NB4 (cell line): ENCODE results near the gene PRAMEF17.
"Not testable (repeated sequence)": the region's sequence is repeated elsewhere in the genome, so short reads cannot be mapped to it uniquely, and the experiment has no call there.

Source experiments
- POLR2A ChIP-seq: IDR thresholded peaks from 2 replicates; pipeline ENCODE4 v1.6.1; 2011; ENCODE audit warnings: mild to moderate bottlenecking; ENCODE audit not compliant: insufficient read length; ENCODE audit errors: extremely low read depth
- TF ChIP-seq, protein P1 (sequence below): IDR thresholded peaks from one replicate; pipeline ENCODE4 v1.5.1; 2012; ENCODE audit warnings: low read depth, low read length
- TF ChIP-seq, protein P2 (sequence below): IDR thresholded peaks from 2 replicates; pipeline ENCODE4 v1.6.1; 2011; ENCODE audit warnings: low read depth, low read length

DNA sequence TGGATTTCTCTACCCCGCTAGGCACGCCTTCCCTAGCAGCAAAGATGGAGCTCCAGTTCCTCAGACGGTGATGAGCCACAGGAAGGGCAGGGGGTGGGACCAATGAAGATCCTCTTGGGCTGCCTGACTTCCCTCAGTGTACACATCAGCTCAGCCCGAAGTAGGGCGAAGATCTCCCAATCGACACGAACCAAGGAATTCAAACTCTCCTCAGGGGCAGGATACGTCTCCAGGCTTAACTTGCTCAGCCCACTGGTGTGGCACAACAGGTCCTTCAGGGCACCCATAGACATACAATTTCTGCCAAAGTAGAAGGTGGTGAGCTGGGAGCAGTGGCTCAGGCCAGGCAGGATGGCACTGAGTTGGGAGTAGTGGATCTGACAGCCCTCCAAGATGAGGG is 46.9 kb upstream of the PRAMEF17 start:
- TF ChIP-seq, protein P1, sequence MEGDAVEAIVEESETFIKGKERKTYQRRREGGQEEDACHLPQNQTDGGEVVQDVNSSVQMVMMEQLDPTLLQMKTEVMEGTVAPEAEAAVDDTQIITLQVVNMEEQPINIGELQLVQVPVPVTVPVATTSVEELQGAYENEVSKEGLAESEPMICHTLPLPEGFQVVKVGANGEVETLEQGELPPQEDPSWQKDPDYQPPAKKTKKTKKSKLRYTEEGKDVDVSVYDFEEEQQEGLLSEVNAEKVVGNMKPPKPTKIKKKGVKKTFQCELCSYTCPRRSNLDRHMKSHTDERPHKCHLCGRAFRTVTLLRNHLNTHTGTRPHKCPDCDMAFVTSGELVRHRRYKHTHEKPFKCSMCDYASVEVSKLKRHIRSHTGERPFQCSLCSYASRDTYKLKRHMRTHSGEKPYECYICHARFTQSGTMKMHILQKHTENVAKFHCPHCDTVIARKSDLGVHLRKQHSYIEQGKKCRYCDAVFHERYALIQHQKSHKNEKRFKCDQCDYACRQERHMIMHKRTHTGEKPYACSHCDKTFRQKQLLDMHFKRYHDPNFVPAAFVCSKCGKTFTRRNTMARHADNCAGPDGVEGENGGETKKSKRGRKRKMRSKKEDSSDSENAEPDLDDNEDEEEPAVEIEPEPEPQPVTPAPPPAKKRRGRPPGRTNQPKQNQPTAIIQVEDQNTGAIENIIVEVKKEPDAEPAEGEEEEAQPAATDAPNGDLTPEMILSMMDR, result not testable (repeated sequence)
- TF ChIP-seq POLR2A, result not testable (repeated sequence)
- TF ChIP-seq, protein P2, sequence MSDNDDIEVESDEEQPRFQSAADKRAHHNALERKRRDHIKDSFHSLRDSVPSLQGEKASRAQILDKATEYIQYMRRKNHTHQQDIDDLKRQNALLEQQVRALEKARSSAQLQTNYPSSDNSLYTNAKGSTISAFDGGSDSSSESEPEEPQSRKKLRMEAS, result not testable (repeated sequence)
